Measurements from ENCODE around the gene TECTA.

TECTA gene

GRCh38 chr11:121129362-121130340, 28.6 kb downstream of the TECTA start:
- no peaks in the 10 kb centered on the region for H3K36me3 ChIP-seq (ENCODE audit: insufficient read depth, low read length)
- H3K9ac ChIP-seq (ENCODE audit: insufficient read length) = no peak overlapping the region
- TF ChIP-seq POLR2AphosphoS5 (IDR thresholded peaks at IDR 0.05; ENCODE audit: borderline replicate concordance, low read depth, low read length) (no peak), FOXP2 (optimal IDR thresholded peaks at IDR 0.05; ENCODE audit: control extremely low read depth, extremely low read length, insufficient read depth) (no peak), EZH2 (IDR thresholded peaks at IDR 0.05) (no peak)
- DNase-seq (ENCODE audit: low read depth, low spot score) = no peak
- no peak overlapping the region for H3K4me3 ChIP-seq
- H3K27ac ChIP-seq = no peak overlapping the region
- no peaks in the 10 kb centered on the region for H3K9me3 ChIP-seq (ENCODE audit: low read depth, low read length)

DNA sequence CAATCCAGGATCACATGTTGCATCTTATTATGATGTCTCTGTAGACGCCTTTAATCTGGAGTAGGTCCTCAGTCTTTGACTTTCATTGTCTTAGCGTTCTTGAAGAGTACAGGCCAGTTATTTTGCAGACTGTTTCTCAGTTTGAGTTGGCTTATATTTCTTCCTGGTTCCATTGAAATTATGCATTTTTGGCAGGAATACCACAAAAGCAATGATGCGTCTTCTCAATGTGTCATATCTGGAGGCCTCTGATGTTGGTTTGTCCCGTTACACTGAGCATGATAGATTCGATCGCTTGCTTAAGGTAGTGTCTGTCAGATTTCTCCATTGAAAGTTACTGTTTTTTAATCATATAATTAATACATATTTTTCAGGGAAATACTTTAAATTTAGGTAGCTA, 30.6 kb downstream of the TECTA start:
- Histone ChIP-seq H3K4me3 (no peak overlapping the region), H3K27ac (no peak overlapping the region), H3K36me3 (ENCODE audit: insufficient read depth, low read length) (no peaks in the 10 kb centered on the region), H3K9ac (ENCODE audit: insufficient read length) (no peak overlapping the region), H3K9me3 (ENCODE audit: low read depth, low read length) (no peaks in the 10 kb centered on the region)
- TF ChIP-seq POLR2AphosphoS5 (IDR thresholded peaks at IDR 0.05; ENCODE audit: borderline replicate concordance, low read depth, low read length) (no peak), EZH2 (IDR thresholded peaks at IDR 0.05) (no peak), FOXP2 (optimal IDR thresholded peaks at IDR 0.05; ENCODE audit: control extremely low read depth, extremely low read length, insufficient read depth) (no peak)
- DNase-seq (ENCODE audit: low read depth, low spot score) = no peak

- no peak for DNase-seq (ENCODE audit: low read depth, low spot score)
- Histone ChIP-seq H3K9ac (ENCODE audit: insufficient read length) (no peak overlapping the region), H3K9me3 (ENCODE audit: low read depth, low read length) (no peaks in the 10 kb centered on the region), H3K36me3 (ENCODE audit: insufficient read depth, low read length) (no peaks in the 10 kb centered on the region), H3K27ac (no peak overlapping the region), H3K4me3 (no peak overlapping the region)
- no peak for TF ChIP-seq FOXP2 (optimal IDR thresholded peaks at IDR 0.05; ENCODE audit: control extremely low read depth, extremely low read length, insufficient read depth)
Observed at GRCh38 chr11:121132211-121132976, 31.4 kb downstream of the TECTA start.

- Histone ChIP-seq H3K4me3 (no peak overlapping the region), H3K9ac (ENCODE audit: insufficient read length) (no peak overlapping the region), H3K9me3 (ENCODE audit: low read depth, low read length) (no peaks in the 10 kb centered on the region), H3K27ac (no peak overlapping the region), H3K36me3 (ENCODE audit: insufficient read depth, low read length) (no peaks in the 10 kb centered on the region)
- TF ChIP-seq FOXP2 (optimal IDR thresholded peaks at IDR 0.05; ENCODE audit: control extremely low read depth, extremely low read length, insufficient read depth) (no peak), POLR2AphosphoS5 (IDR thresholded peaks at IDR 0.05; ENCODE audit: borderline replicate concordance, low read depth, low read length) (no peak), EZH2 (IDR thresholded peaks at IDR 0.05) (no peak)
- DNase-seq (ENCODE audit: low read depth, low spot score) = no peak
Observed at GRCh38 chr11:121134741-121135312, 33.8 kb downstream of the TECTA start.

- H3K36me3 ChIP-seq (ENCODE audit: insufficient read depth, low read length) = no peaks in the 10 kb centered on the region
Observed at GRCh38 chr11:121137005-121137404, 36.0 kb downstream of the TECTA start.

GRCh38 chr11:121138259-121138658, 37.2 kb downstream of the TECTA start:
- no peak overlapping the region for H3K4me3 ChIP-seq
- no peak for TF ChIP-seq EZH2 (IDR thresholded peaks at IDR 0.05)
- no peak for TF ChIP-seq POLR2AphosphoS5 (IDR thresholded peaks at IDR 0.05; ENCODE audit: borderline replicate concordance, low read depth, low read length)
- no peak for TF ChIP-seq FOXP2 (optimal IDR thresholded peaks at IDR 0.05; ENCODE audit: control extremely low read depth, extremely low read length, insufficient read depth)
- no peaks in the 10 kb centered on the region for H3K36me3 ChIP-seq (ENCODE audit: insufficient read depth, low read length)
- no peak overlapping the region for H3K27ac ChIP-seq
- no peak overlapping the region for H3K9ac ChIP-seq (ENCODE audit: insufficient read length)
- no peak for DNase-seq (ENCODE audit: low read depth, low spot score)
- H3K9me3 ChIP-seq (ENCODE audit: low read depth, low read length) = no peaks in the 10 kb centered on the region

More at GRCh38 chr11:121137005-121137404, 36.0 kb downstream of the TECTA start:
- H3K27ac ChIP-seq = no peak overlapping the region
- no peak for TF ChIP-seq EZH2 (IDR thresholded peaks at IDR 0.05)
- no peak for TF ChIP-seq POLR2AphosphoS5 (IDR thresholded peaks at IDR 0.05; ENCODE audit: borderline replicate concordance, low read depth, low read length)
- no peak for TF ChIP-seq FOXP2 (optimal IDR thresholded peaks at IDR 0.05; ENCODE audit: control extremely low read depth, extremely low read length, insufficient read depth)
- no peaks in the 10 kb centered on the region for H3K9me3 ChIP-seq (ENCODE audit: low read depth, low read length)
- no peak overlapping the region for H3K4me3 ChIP-seq
- DNase-seq (ENCODE audit: low read depth, low spot score) = no peak
- H3K9ac ChIP-seq (ENCODE audit: insufficient read length) = no peak overlapping the region

GRCh38 chr11:121140369-121140768, 39.3 kb downstream of the TECTA start:
- no peak for DNase-seq (ENCODE audit: low read depth, low spot score)
- no peaks in the 10 kb centered on the region for H3K9me3 ChIP-seq (ENCODE audit: low read depth, low read length)
- no peaks in the 10 kb centered on the region for H3K36me3 ChIP-seq (ENCODE audit: insufficient read depth, low read length)
- TF ChIP-seq EZH2 (IDR thresholded peaks at IDR 0.05) (no peak), FOXP2 (optimal IDR thresholded peaks at IDR 0.05; ENCODE audit: control extremely low read depth, extremely low read length, insufficient read depth) (no peak), POLR2AphosphoS5 (IDR thresholded peaks at IDR 0.05; ENCODE audit: borderline replicate concordance, low read depth, low read length) (no peak)
- no peak overlapping the region for H3K9ac ChIP-seq (ENCODE audit: insufficient read length)
- H3K4me3 ChIP-seq = no peak overlapping the region
- H3K27ac ChIP-seq = no peak overlapping the region

DNA sequence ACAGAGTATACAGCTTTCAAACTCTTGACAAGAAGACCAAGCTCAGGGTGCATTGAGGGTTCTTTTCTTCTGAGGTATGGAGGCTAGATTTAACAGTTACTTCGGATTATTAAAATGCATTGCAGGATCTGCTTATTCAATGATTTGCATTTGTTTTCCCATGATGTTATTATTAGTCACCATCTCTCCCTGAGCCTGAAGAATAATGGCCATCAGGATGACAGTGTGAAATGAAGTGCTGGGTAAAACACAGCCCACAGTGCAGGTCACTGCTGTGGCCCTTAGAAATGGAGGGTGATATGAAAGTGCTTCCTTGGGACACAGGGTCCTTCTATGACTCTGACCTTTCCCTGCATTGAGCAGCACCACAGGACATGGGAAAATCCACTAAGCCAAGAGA, 40.0 kb downstream of the TECTA start:
- no peak overlapping the region for H3K9ac ChIP-seq (ENCODE audit: insufficient read length)
- no peak overlapping the region for H3K27ac ChIP-seq
- no peaks in the 10 kb centered on the region for H3K9me3 ChIP-seq (ENCODE audit: low read depth, low read length)
- DNase-seq (ENCODE audit: low read depth, low spot score) = no peak
- no peaks in the 10 kb centered on the region for H3K36me3 ChIP-seq (ENCODE audit: insufficient read depth, low read length)
- H3K4me3 ChIP-seq = no peak overlapping the region
- TF ChIP-seq FOXP2 (optimal IDR thresholded peaks at IDR 0.05; ENCODE audit: control extremely low read depth, extremely low read length, insufficient read depth) (no peak), EZH2 (IDR thresholded peaks at IDR 0.05) (no peak), POLR2AphosphoS5 (IDR thresholded peaks at IDR 0.05; ENCODE audit: borderline replicate concordance, low read depth, low read length) (no peak)

Data from SK-N-MC (cell line).